Esophagus muscularis mucosa (tissue), 4 donors: Measurements from ENCODE around the gene KLK3. TPM values are rescaled to one million over a fixed set of nuclear protein-coding genes. Genes with fewer than 3 reads are reported as not detected.
"Not testable (repeated sequence)": the region's sequence is repeated elsewhere in the genome, so short reads cannot be mapped to it uniquely, and the experiment has no call there.

Source experiments
- DNase-seq: peaks from one replicate; pipeline ENCODE4 v3.0.0-alpha.2; 2017; ENCODE audit errors: extremely low spot score
- H3K27ac ChIP-seq, 4 donors: fragments of 200-600 bp; sonication (generic); replicated peaks in 1 of 4; 1 replicate in 3 of 4; 2 replicates in 1 of 4; pipeline ENCODE4 v1.5.1; 2016 to 2019; ENCODE audit warnings: mild to moderate bottlenecking in 1 of 4
- H3K27me3 ChIP-seq, 4 donors: fragments of 200-600 bp; sonication (generic); one replicate each; pipeline versions ENCODE4 v1.5.1 to v1.6.0; 2016 to 2019
- H3K36me3 ChIP-seq, 4 donors: fragments of 200-600 bp; sonication (generic); one replicate each; pipeline ENCODE4 v1.5.1; 2016 to 2019
- H3K4me1 ChIP-seq, 4 donors: fragments of 200-600 bp; sonication (generic); one replicate each; pipeline ENCODE4 v1.5.1; 2016 to 2019
- H3K4me3 ChIP-seq, 4 donors: fragments of 200-600 bp; sonication (generic); 1 replicate in 2 of 4; 2 replicates in 2 of 4; pipeline ENCODE4 v1.5.1; 2016 to 2019; ENCODE audit warnings: mild to moderate bottlenecking in 4 of 4, moderate library complexity in 1 of 4
- H3K9me3 ChIP-seq, 4 donors: fragments of 200-600 bp; sonication (generic); 1 replicate in 3 of 4; 2 replicates in 1 of 4; pipeline ENCODE4 v1.5.1; 2016 to 2019
- CTCF ChIP-seq, 3 experiments: fragments of 200-600 bp in 2 of 3; fragments of 450-650 bp in 1 of 3; sonication (generic) in 2 of 3; IDR thresholded peaks; one replicate each; pipeline ENCODE4 v1.5.1; 2017 to 2019; ENCODE audit warnings: antibody characterized with exemption in 3 of 3, mild to moderate bottlenecking in 2 of 3, moderate library complexity in 1 of 3
- EP300 ChIP-seq: sonication (generic); formaldehyde crosslinking; IDR thresholded peaks from one replicate; pipeline ENCODE4 v1.6.1; 2017; ENCODE audit warnings: antibody characterized with exemption
- POLR2A ChIP-seq: fragments of 450-650 bp; IDR thresholded peaks from one replicate; pipeline ENCODE4 v1.6.1; 2017; ENCODE audit warnings: antibody characterized with exemption, moderate library complexity, mild to moderate bottlenecking, low read depth
- POLR2AphosphoS5 ChIP-seq, 2 donors: sonication (generic); formaldehyde crosslinking; IDR thresholded peaks; one replicate each; pipeline ENCODE4 v1.6.1; 2017; ENCODE audit warnings: antibody characterized with exemption in 2 of 2
- WGBS: methylation state at CpG from one replicate; pipeline ENCODE4 v1.1.5; 2018; 5-methylcytosine and 5-hydroxymethylcytosine counted together
- intact Hi-C: fragments of 100-400 bp; cut with DNase I; formaldehyde crosslinking; loops from one replicate; pipeline ENCODE4 v1.15.1; 2023
- total RNA-seq, 4 donors: library from RNA; depleted of rRNA; stranded (reverse); fragments of >200 nt; gene quantifications; one replicate each; pipeline versions ENCODE4 v1.1.0 to v1.2.1, GENCODE V29; 2016

KLK3 gene
- total RNA-seq, 4 donors from 2014 or later, result not detected

GRCh38 chr19:50893047-50893736 lies 38.5 kb downstream of the KLK3 start:
- Histone ChIP-seq H3K27me3 (peaks cover 0 to 66% (median 0%) of the 10 kb centered on the region in 4 donors), H3K9me3 (no peaks in the 10 kb centered on the region), H3K36me3 (no peaks in the 10 kb centered on the region), H3K27ac (no peak overlapping the region), H3K4me3 (no peak overlapping the region), H3K4me1 (no peaks in the 10 kb centered on the region)
- no peak for DNase-seq
- no peak for TF ChIP-seq POLR2A
- no peak for TF ChIP-seq EP300
- no peak for TF ChIP-seq POLR2AphosphoS5 (IDR thresholded peaks at IDR 0.05)
- no peak for TF ChIP-seq CTCF (IDR thresholded peaks at IDR 0.05)
- WGBS, result 89% methylated on average over 17 of the region's 18 CpGs
- intact Hi-C loops, result no loop called here

DNA sequence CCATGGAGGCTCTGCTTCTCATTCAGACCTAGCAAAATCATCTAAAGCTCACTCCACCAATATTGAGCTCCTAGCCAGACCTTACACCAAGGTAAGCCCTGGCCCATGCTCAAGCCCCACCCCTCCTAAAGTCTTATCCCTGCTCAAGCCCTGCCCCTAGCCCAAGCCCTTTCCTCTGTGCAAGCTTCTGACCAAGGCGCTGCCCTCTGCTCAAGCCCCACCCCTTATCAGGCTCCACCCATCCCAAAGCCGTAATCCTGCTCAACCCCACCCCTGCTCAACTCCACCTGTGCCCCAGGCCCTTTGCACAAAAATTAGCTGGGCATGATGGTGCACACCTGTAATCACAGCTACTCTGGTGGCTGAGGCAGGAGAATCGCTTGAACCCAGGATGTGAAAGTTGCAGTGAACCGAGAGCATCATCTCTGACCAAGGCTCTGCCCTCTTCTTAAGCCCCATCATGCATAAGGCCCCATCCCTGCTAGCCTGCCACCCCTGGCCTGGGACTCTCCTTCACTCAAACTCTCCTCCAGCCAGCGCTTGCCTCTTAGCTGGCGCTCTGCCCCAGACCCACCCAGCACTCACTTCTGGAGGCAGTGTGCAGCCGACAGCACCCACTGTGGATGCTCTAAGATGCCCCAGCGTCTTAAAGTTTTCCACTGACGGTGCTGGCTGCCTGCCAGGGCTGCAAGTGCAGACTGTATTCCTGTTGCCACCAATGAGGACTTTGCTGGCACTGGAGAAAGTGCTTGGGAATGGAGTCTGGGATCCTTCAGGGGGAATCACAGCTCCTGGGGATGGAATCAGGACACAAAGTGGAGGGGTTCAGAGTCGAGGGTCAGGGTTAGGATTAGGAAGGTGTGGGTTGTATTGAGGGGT lies 40.0 kb downstream of the KLK3 start:
- Histone ChIP-seq H3K36me3 (no peaks in the 10 kb centered on the region), H3K4me1 (no peaks in the 10 kb centered on the region), H3K9me3 (no peaks in the 10 kb centered on the region), H3K4me3 (no peak overlapping the region), H3K27me3 (peaks cover 0 to 66% (median 2%) of the 10 kb centered on the region in 4 donors), H3K27ac (no peak overlapping the region)
- 62% methylated on average over 7 of the region's 10 CpGs for WGBS
- no peak for TF ChIP-seq EP300
- TF ChIP-seq CTCF (IDR thresholded peaks at IDR 0.05), result no peak
- no peak for TF ChIP-seq POLR2A
- TF ChIP-seq POLR2AphosphoS5 (IDR thresholded peaks at IDR 0.05), result no peak
- DNase-seq, result no peak
- intact Hi-C loops, result no loop called here

- 82% methylated on average over 9 of the region's 9 CpGs for WGBS
- intact Hi-C loops, H3K9me3 ChIP-seq, DNase-seq, H3K4me1 ChIP-seq, H3K36me3 ChIP-seq, H3K4me3 ChIP-seq, H3K27ac ChIP-seq: not testable (repeated sequence)
- peaks cover 0 to 78% (median 2%) of the 10 kb centered on the region in 4 donors for H3K27me3 ChIP-seq
Measured at GRCh38 chr19:50896089-50896590, 41.4 kb downstream of the KLK3 start.

DNA sequence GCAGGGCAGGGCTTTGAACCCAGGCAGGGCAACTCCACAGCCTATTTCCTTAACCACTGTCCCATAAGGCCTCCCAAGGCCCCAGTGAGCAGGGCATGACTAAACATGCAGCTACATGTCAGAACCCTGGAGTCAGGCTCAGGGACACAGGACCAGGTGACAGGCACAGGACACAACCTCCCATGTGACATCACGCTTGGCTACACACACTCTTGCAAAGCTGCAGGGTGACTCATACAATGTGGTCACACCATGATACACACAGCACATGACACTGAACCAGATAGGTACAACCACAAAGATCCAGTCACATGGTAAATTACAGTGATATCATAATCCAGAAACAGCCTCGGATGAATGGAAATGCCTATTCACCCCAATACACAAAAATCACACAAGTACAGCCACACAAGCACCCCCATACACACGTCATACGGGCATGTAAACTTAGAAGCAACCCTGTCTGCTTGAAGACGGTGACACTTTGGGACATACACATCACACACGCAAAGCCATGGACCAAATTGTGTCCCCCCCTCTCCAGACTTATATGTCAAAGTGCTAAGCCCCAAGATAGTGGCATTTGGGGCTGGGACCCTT lies 42.0 kb downstream of the KLK3 start:
- no peaks in the 10 kb centered on the region for H3K9me3 ChIP-seq
- H3K27me3 ChIP-seq, result peaks cover 0 to 76% (median 2%) of the 10 kb centered on the region in 4 donors
- H3K4me3 ChIP-seq, result no peak overlapping the region
- H3K27ac ChIP-seq, result no peak overlapping the region
- DNase-seq, result no peak
- TF ChIP-seq POLR2A (no peak), POLR2AphosphoS5 (IDR thresholded peaks at IDR 0.05) (no peak), CTCF (IDR thresholded peaks at IDR 0.05) (no peak), EP300 (no peak)
- H3K4me1 ChIP-seq, result no peaks in the 10 kb centered on the region
- H3K36me3 ChIP-seq, result no peaks in the 10 kb centered on the region
- 70% methylated on average over 6 of the region's 6 CpGs for WGBS
- intact Hi-C loops, result no loop called here

DNA sequence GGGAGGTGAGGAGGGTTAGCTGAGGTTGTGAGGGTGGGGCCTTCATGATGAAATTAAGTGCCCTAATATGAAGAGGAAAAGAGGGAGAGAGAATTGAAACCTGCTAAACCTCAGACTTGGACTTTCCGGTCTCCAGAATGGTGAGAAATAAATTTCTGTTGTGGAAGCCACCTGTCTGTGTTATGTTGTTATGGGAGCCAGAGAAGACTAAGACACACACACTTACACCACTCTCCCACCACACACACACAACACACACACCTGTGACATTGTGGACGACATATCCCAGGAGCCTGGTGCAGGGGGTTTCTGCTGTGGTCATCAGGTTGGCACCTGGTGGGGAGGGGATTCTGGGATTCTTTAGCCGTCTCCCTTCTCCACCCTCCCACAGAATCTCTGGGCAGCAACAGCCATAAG lies 42.5 kb downstream of the KLK3 start:
- no peak for TF ChIP-seq POLR2A
- TF ChIP-seq EP300, result no peak
- no peak for TF ChIP-seq POLR2AphosphoS5 (IDR thresholded peaks at IDR 0.05)
- no peak for TF ChIP-seq CTCF (IDR thresholded peaks at IDR 0.05)
- intact Hi-C loops, result no loop called here
- peaks cover 0 to 72% (median 2%) of the 10 kb centered on the region in 4 donors for H3K27me3 ChIP-seq
- no peaks in the 10 kb centered on the region for H3K36me3 ChIP-seq
- no peak overlapping the region for H3K27ac ChIP-seq
- H3K9me3 ChIP-seq, result no peaks in the 10 kb centered on the region
- DNase-seq, result no peak
- no peaks in the 10 kb centered on the region for H3K4me1 ChIP-seq
- 64% methylated on average over 2 of the region's 3 CpGs for WGBS
- no peak overlapping the region for H3K4me3 ChIP-seq
